HepG2 (cell line): Measurements from ENCODE around the gene ATAD1. TPM values are rescaled to one million over a fixed set of nuclear protein-coding genes. Genes with fewer than 3 reads are reported as not detected.

Source experiments
- AKNA ChIP-seq: sonication (generic); formaldehyde crosslinking; IDR thresholded peaks from 2 replicates; pipeline ENCODE4 v1.4.0; 2020; ENCODE audit warnings: missing genetic modification reagents, borderline replicate concordance
- GMEB2 ChIP-seq: IDR thresholded peaks from 2 replicates; pipeline ENCODE4 v1.6.1; 2016; ENCODE audit warnings: missing biosample characterization, missing genetic modification reagents, low read depth
- HOXA9 ChIP-seq: sonication (generic); formaldehyde crosslinking; IDR thresholded peaks from 2 replicates; pipeline ENCODE4 v1.8.1; 2022; ENCODE audit warnings: missing genetic modification reagents, mild to moderate bottlenecking, moderate library complexity, borderline replicate concordance
- MTA1 ChIP-seq: sonication (generic); formaldehyde crosslinking; IDR thresholded peaks from 2 replicates; pipeline ENCODE4 v1.4.0; 2020; ENCODE audit warnings: missing genetic modification reagents, mild to moderate bottlenecking, borderline replicate concordance
- MYNN ChIP-seq: sonication (generic); formaldehyde crosslinking; IDR thresholded peaks from 2 replicates; pipeline ENCODE4 v1.4.0; 2020; ENCODE audit warnings: mild to moderate bottlenecking, low read depth, missing genetic modification reagents
- RBAK ChIP-seq: sonication (generic); formaldehyde crosslinking; IDR thresholded peaks from 2 replicates; pipeline ENCODE4 v1.5.1; 2020; ENCODE audit warnings: mild to moderate bottlenecking, missing genetic modification reagents
- ZBTB21 ChIP-seq: sonication (generic); formaldehyde crosslinking; IDR thresholded peaks from 2 replicates; pipeline ENCODE4 v1.4.0; 2020; ENCODE audit warnings: missing genetic modification reagents
- ZNF710 ChIP-seq: sonication (generic); formaldehyde crosslinking; IDR thresholded peaks from 2 replicates; pipeline ENCODE4 v1.5.0; 2020; ENCODE audit warnings: mild to moderate bottlenecking, missing genetic modification reagents, borderline replicate concordance
- polyA plus RNA-seq, 8 experiments: library from polyadenylated mRNA; depleted of rRNA in 3 of 8; stranded (reverse) in 7 of 8; unstranded in 1 of 8; fragments of >200 nt; fragmentation: Illumina TruSeq in 4 of 8; extraction: Trizol in 4 of 8; gene quantifications; 2 replicates each; pipeline versions ENCODE4 v1.2.1 to v1.2.3, GENCODE V29; 2011 to 2016; ENCODE audit warnings: low read depth in 4 of 8, missing spikeins in 1 of 8, mixed read lengths in 1 of 8; ENCODE audit not compliant: insufficient read depth in 1 of 8
- total RNA-seq, 5 experiments: library from RNA; depleted of rRNA; stranded (reverse); fragments of >200 nt; fragmentation: Illumina TruSeq; extraction: Trizol; gene quantifications; 2 replicates each; pipeline ENCODE4 v1.2.3, GENCODE V29; 2016; ENCODE audit warnings: low read depth in 1 of 5
- TF ChIP-seq, protein P1 (sequence below), 2 experiments: sonication (generic) in 1 of 2; formaldehyde crosslinking in 1 of 2; IDR thresholded peaks; 2 replicates each; pipeline versions ENCODE4 v1.6.1 to v1.9.0; 2014 to 2022; ENCODE audit warnings: antibody characterized with exemption in 1 of 2, borderline replicate concordance in 1 of 2, inconsistent platforms in 1 of 2, low read depth in 1 of 2, missing genetic modification reagents in 1 of 2
- TF ChIP-seq, protein P2 (sequence below): IDR thresholded peaks from 2 replicates; pipeline ENCODE4 v1.6.1; 2016; ENCODE audit warnings: missing compliant biosample characterization, missing genetic modification reagents, borderline replicate concordance

Gene ATAD1
- total and polyA plus RNA-seq, 2 of the 13 experiments (the other 11 are each of a cell fraction or from before 2014, with no cell fraction given), result 14.9 to 28.2 TPM

DNA sequence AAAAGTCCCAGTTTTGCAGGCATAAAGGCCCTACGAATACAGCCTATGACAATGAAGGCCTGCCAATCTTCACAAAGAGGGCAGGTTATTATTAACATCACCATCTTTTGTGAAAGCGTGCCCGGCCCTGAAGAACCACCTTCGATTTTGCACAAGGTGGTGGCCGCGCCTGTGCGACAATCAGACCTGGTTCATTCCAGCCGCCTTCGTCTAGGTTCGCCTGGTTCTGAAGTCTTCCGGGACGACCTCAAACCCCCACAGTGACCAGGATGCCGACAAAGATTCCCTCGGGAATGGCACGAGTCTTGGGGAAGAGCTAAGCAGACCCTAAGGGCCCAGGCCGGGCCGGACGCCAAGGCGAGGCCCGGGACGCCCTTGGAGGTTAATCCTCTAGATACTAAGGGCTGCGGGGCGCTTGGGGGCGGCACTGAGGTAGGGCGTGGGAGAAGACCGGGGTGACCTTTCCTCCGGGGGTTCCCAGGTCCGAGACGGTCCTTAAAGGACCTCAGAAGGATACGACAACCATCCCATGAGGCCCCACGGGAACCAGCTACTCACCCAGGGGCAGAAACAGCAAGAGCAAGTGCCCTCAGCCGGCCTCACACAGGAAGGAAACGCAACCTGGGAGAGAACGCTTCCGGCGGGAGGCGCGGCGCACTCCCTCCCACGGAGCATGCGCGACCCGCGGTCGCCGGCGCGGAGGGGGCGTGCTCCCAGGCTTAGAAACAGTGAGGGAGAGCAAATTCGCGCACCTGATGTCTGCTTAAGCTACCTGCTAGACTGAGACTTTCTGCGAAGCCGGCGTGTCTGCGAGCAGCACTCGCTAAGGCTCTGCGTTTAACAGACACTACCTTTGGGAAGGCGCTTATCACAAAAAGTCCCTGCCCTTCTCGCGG is at the start of gene ATAD1 (continued):
- no peak for TF ChIP-seq RBAK
- no peak for TF ChIP-seq ZBTB21 (CRISPR knock-in tag)
- TF ChIP-seq HOXA9, result no peak
- TF ChIP-seq, protein P1, sequence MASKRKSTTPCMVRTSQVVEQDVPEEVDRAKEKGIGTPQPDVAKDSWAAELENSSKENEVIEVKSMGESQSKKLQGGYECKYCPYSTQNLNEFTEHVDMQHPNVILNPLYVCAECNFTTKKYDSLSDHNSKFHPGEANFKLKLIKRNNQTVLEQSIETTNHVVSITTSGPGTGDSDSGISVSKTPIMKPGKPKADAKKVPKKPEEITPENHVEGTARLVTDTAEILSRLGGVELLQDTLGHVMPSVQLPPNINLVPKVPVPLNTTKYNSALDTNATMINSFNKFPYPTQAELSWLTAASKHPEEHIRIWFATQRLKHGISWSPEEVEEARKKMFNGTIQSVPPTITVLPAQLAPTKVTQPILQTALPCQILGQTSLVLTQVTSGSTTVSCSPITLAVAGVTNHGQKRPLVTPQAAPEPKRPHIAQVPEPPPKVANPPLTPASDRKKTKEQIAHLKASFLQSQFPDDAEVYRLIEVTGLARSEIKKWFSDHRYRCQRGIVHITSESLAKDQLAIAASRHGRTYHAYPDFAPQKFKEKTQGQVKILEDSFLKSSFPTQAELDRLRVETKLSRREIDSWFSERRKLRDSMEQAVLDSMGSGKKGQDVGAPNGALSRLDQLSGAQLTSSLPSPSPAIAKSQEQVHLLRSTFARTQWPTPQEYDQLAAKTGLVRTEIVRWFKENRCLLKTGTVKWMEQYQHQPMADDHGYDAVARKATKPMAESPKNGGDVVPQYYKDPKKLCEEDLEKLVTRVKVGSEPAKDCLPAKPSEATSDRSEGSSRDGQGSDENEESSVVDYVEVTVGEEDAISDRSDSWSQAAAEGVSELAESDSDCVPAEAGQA (IDR thresholded peaks at IDR 0.05; ENCODE audit: low read depth), result no peak
- TF ChIP-seq, protein P1 (CRISPR knock-in tag; IDR thresholded peaks at IDR 0.05; ENCODE audit: borderline replicate concordance), result no peak
- TF ChIP-seq MYNN (CRISPR knock-in tag), result 0 out of 2 replicates have a peak, but pooled peaks have one; percentile 4
- TF ChIP-seq GMEB2 (CRISPR knock-in tag), result 0 out of 2 replicates have a peak, but pooled peaks have one; percentile 42
- TF ChIP-seq ZNF710 (CRISPR knock-in tag), result peak; percentile 40; the same call in 1 of the 2 replicates
- TF ChIP-seq AKNA (CRISPR knock-in tag), result no peak
- TF ChIP-seq MTA1 (CRISPR knock-in tag), result no peak
- TF ChIP-seq, protein P2, sequence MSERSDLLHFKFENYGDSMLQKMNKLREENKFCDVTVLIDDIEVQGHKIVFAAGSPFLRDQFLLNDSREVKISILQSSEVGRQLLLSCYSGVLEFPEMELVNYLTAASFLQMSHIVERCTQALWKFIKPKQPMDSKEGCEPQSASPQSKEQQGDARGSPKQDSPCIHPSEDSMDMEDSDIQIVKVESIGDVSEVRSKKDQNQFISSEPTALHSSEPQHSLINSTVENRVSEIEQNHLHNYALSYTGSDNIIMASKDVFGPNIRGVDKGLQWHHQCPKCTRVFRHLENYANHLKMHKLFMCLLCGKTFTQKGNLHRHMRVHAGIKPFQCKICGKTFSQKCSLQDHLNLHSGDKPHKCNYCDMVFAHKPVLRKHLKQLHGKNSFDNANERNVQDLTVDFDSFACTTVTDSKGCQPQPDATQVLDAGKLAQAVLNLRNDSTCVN (CRISPR knock-in tag), result no peak
